ENCODE measurements around the gene TLK1. TPM values are rescaled to one million over a fixed set of nuclear protein-coding genes. Genes with fewer than 3 reads are reported as not detected.

TLK1 gene
- polyA plus RNA-seq, 1 experiment: 28.3 TPM

GRCh38 chr2:171141320-171141719, 19.4 kb downstream of the TLK1 start:
- POLR2A ChIA-PET: no interaction called here
- Histone ChIP-seq H3K9me3 (ENCODE audit: control insufficient read depth, insufficient read depth, low read length) (no peaks in the 10 kb centered on the region), H3K27ac (ENCODE audit: low read depth, low read length) (no peak overlapping the region), H3K4me3 (ENCODE audit: low read depth, low read length) (no peak overlapping the region), H3K27me3 (ENCODE audit: control insufficient read depth, insufficient read depth, low read length) (no peaks in the 10 kb centered on the region)
- CTCF ChIA-PET: interaction anchor here (1.0 to 1.2 kb wide), 2 partner anchors 17 to 275 kb away, joined by 3 read pairs; no protein-coding TSS in a partner anchor
- TF ChIP-seq CTCF (IDR thresholded peaks at IDR 0.05; ENCODE audit: low read depth, low read length): no peak
- no peak for DNase-seq (ENCODE audit: low read depth, low spot score)

- DNase-seq (ENCODE audit: low read depth, low spot score): no peak
- H3K4me3 ChIP-seq (ENCODE audit: low read depth, low read length): no peak overlapping the region
- no peaks in the 10 kb centered on the region for H3K27me3 ChIP-seq (ENCODE audit: control insufficient read depth, insufficient read depth, low read length)
- ChIA-PET CTCF (no interaction called here), POLR2A (no interaction called here)
- TF ChIP-seq CTCF (IDR thresholded peaks at IDR 0.05; ENCODE audit: low read depth, low read length): no peak
- H3K9me3 ChIP-seq (ENCODE audit: control insufficient read depth, insufficient read depth, low read length): no peaks in the 10 kb centered on the region
- H3K27ac ChIP-seq (ENCODE audit: low read depth, low read length): no peak overlapping the region
Measured at GRCh38 chr2:171139860-171140259, 20.8 kb downstream of the TLK1 start.

GRCh38 chr2:171136024-171136423, 24.7 kb downstream of the TLK1 start:
- Histone ChIP-seq H3K27ac (ENCODE audit: low read depth, low read length) (no peak overlapping the region), H3K4me3 (ENCODE audit: low read depth, low read length) (no peak overlapping the region), H3K27me3 (ENCODE audit: control insufficient read depth, insufficient read depth, low read length) (no peaks in the 10 kb centered on the region), H3K9me3 (ENCODE audit: control insufficient read depth, insufficient read depth, low read length) (no peaks in the 10 kb centered on the region)
- TF ChIP-seq CTCF (IDR thresholded peaks at IDR 0.05; ENCODE audit: low read depth, low read length): no peak
- CTCF ChIA-PET: interaction anchor here (1.3 to 1.8 kb wide), 2 partner anchors 49 to 280 kb away, joined by 4 read pairs; no protein-coding TSS in a partner anchor
- no peak for DNase-seq (ENCODE audit: low read depth, low spot score)
- POLR2A ChIA-PET: no interaction called here

- Histone ChIP-seq H3K9me3 (ENCODE audit: control insufficient read depth, insufficient read depth, low read length) (no peaks in the 10 kb centered on the region), H3K27me3 (ENCODE audit: control insufficient read depth, insufficient read depth, low read length) (no peaks in the 10 kb centered on the region), H3K4me3 (ENCODE audit: low read depth, low read length) (no peak overlapping the region), H3K27ac (ENCODE audit: low read depth, low read length) (no peak overlapping the region)
- no peak for TF ChIP-seq CTCF (IDR thresholded peaks at IDR 0.05; ENCODE audit: low read depth, low read length)
- no peak for DNase-seq (ENCODE audit: low read depth, low spot score)
- POLR2A ChIA-PET: no interaction called here
- CTCF ChIA-PET: interaction anchor here (1.3 to 1.8 kb wide), 2 partner anchors 47 to 282 kb away, joined by 4 read pairs; no protein-coding TSS in a partner anchor
Measured at GRCh38 chr2:171134624-171135230, 26.0 kb downstream of the TLK1 start.

GRCh38 chr2:171132086-171132485, 28.6 kb downstream of the TLK1 start:
- H3K4me3 ChIP-seq (ENCODE audit: low read depth, low read length): no peak overlapping the region
- CTCF ChIA-PET: no interaction called here

More at GRCh38 chr2:171132086-171132485, 28.6 kb downstream of the TLK1 start:
- Histone ChIP-seq H3K27me3 (ENCODE audit: control insufficient read depth, insufficient read depth, low read length) (no peaks in the 10 kb centered on the region), H3K9me3 (ENCODE audit: control insufficient read depth, insufficient read depth, low read length) (no peaks in the 10 kb centered on the region), H3K27ac (ENCODE audit: low read depth, low read length) (no peak overlapping the region)
- POLR2A ChIA-PET: no interaction called here
- DNase-seq (ENCODE audit: low read depth, low spot score): no peak
- TF ChIP-seq CTCF (IDR thresholded peaks at IDR 0.05; ENCODE audit: low read depth, low read length): no peak

All from AG04450 (cell line).